Effector memory CD4-positive, alpha-beta T cell (primary cell): ENCODE data around the gene S100A4.
"Not testable (repeated sequence)": the region's sequence is repeated elsewhere in the genome, so short reads cannot be mapped to it uniquely, and the experiment has no call there.

Source experiments
- DNase-seq, 3 donors: peaks; one replicate each; pipeline ENCODE4 v3.0.0-alpha.2; 2020
- H3K27ac ChIP-seq: 2 replicates; pipeline ENCODE4 v1.7.0; 2013; ENCODE audit warnings: mild to moderate bottlenecking, low read length, moderate library complexity; ENCODE audit not compliant: insufficient read depth, poor library complexity, severe bottlenecking
- H3K27me3 ChIP-seq: replicated peaks from 2 replicates; pipeline ENCODE4 v1.7.0; 2013; ENCODE audit warnings: mild to moderate bottlenecking, low read length; ENCODE audit not compliant: insufficient read depth, control insufficient read depth, poor library complexity, severe bottlenecking
- H3K36me3 ChIP-seq: 2 replicates; pipeline ENCODE4 v1.7.0; 2013; ENCODE audit warnings: mild to moderate bottlenecking, low read length, moderate library complexity; ENCODE audit not compliant: control insufficient read depth, insufficient read depth
- H3K4me1 ChIP-seq: 2 replicates; pipeline ENCODE4 v1.7.0; 2013; ENCODE audit warnings: low read length, mild to moderate bottlenecking; ENCODE audit not compliant: control insufficient read depth, insufficient read depth, poor library complexity, severe bottlenecking
- H3K4me3 ChIP-seq: 2 replicates; pipeline ENCODE4 v1.7.0; 2013; ENCODE audit warnings: low read length, low read depth, mild to moderate bottlenecking; ENCODE audit not compliant: insufficient read depth, poor library complexity, severe bottlenecking
- H3K9me3 ChIP-seq: 2 replicates; pipeline ENCODE4 v1.7.0; 2013; ENCODE audit warnings: mild to moderate bottlenecking, low read length, moderate library complexity; ENCODE audit not compliant: control insufficient read depth
- total RNA-seq, 3 donors: gene quantifications; one replicate each; lab custom pipeline; 2026; lab: John Stamatoyannopoulos, UW

Gene S100A4
- total RNA-seq = 199 to 259 (median 252) reads per million in 3 donors

DNA sequence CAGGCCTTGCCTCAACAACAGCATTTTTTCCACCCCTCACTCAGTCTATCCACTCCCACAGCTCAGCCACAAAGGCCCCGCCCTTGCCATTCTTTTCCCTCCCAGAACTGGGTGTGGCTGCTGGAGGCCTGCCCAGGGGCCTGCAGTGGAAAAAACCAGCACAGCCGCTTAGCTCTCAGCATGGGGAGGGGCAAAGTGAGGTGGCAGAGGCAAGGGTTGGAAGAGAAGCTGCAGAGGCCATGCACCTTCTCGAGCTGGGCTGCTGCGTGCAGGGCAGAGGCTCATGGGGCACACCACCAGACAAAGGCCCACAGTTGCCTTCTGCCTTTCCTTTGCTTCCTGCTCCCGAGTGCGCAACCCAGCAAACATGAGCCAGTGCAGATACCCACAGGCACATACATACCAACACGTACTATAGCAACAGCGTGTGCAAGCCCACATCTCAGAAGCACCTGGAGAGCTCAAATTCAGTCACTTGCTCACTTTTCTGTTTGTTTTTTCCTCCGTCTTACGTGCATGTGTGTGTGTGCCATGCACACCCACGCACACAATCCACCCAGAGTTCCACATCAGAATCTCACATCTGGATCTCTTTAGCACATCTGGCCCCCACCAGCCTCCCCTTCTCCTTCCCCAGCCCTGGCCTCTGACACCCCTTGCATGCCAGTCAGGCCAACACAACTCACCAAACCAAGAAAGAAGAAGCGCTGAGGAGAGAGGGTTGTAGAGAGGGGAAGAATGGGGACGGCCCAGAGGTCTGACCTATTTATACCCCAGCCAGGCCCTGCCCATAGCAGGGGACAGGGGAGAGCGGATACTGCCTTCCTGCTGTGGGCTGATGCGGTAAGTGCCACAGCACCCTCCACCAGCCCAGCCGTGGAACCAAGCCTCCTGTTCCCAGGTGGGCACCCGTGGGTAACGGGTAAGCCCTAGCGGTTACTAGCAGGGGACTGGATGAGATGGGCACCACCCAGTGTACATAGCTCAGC, at the start of gene S100A4:
Gene S100A4, minus strand, starts transcription at position 740 of the 989 bp plus-strand sequence. CDS start 1,012 bp downstream, outside the sequence.
- H3K36me3 ChIP-seq = peaks cover 18% of the 10 kb centered on the region
- H3K4me3 ChIP-seq = peak within 1 kb of the TSS; percentile 61
- peak within 1 kb of the TSS; percentile 76 for H3K27ac ChIP-seq
- H3K9me3 ChIP-seq = no peaks in the 10 kb centered on the region
- peaks cover 53% of the 10 kb centered on the region for H3K4me1 ChIP-seq
- H3K27me3 ChIP-seq = no peaks in the 10 kb centered on the region
- peak; percentile 71 to 78 (median 75) for DNase-seq

GRCh38 chr1:153592748-153593147, 47.1 kb upstream of the S100A4 start:
- Histone ChIP-seq H3K4me1 (peaks cover 2% of the 10 kb centered on the region), H3K27ac (no peak overlapping the region), H3K4me3 (no peak overlapping the region), H3K27me3 (no peaks in the 10 kb centered on the region), H3K36me3 (no peaks in the 10 kb centered on the region), H3K9me3 (no peaks in the 10 kb centered on the region)
- DNase-seq = no peak

GRCh38 chr1:153588482-153588881, 42.9 kb upstream of the S100A4 start:
- Histone ChIP-seq H3K36me3 (no peaks in the 10 kb centered on the region), H3K4me1 (no peaks in the 10 kb centered on the region), H3K4me3 (no peak overlapping the region), H3K9me3 (no peaks in the 10 kb centered on the region), H3K27ac (no peak overlapping the region), H3K27me3 (no peaks in the 10 kb centered on the region)
- no peak for DNase-seq

DNA sequence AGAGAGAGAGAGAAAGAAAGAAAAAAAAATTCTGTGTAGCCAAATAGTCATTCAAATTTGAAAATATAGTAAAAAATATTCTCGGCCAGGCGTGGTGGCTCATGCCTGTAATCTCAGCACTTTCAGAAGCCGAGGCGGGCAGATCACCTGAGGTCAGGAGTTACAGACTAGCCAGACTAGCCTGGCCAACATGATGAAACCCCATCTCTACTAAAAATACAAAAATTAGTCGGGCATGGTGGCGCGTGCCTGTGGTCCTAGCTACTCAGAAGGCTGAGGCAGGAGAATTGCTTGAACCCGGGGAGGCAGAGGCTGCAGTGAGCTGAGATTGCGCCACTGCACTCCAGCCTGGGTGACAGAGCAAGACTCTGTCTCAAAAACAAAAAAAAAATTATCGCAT, 42.4 kb upstream of the S100A4 start:
- H3K36me3 ChIP-seq, DNase-seq, H3K9me3 ChIP-seq, H3K4me1 ChIP-seq, H3K27ac ChIP-seq, H3K27me3 ChIP-seq, H3K4me3 ChIP-seq: not testable (repeated sequence)

- no peaks in the 10 kb centered on the region for H3K9me3 ChIP-seq
- no peak for DNase-seq
- H3K4me1 ChIP-seq = no peaks in the 10 kb centered on the region
- no peaks in the 10 kb centered on the region for H3K36me3 ChIP-seq
- H3K27me3 ChIP-seq = no peaks in the 10 kb centered on the region
- no peak overlapping the region for H3K4me3 ChIP-seq
- no peak overlapping the region for H3K27ac ChIP-seq
Measured at GRCh38 chr1:153587314-153587713, 41.7 kb upstream of the S100A4 start.

- DNase-seq = no peak
- H3K36me3 ChIP-seq = no peaks in the 10 kb centered on the region
- no peak overlapping the region for H3K27ac ChIP-seq
- H3K4me1 ChIP-seq = no peaks in the 10 kb centered on the region
- H3K27me3 ChIP-seq = no peaks in the 10 kb centered on the region
- H3K9me3 ChIP-seq = no peaks in the 10 kb centered on the region
- H3K4me3 ChIP-seq = no peak overlapping the region
Measured at GRCh38 chr1:153586347-153586746, 40.7 kb upstream of the S100A4 start.

DNA sequence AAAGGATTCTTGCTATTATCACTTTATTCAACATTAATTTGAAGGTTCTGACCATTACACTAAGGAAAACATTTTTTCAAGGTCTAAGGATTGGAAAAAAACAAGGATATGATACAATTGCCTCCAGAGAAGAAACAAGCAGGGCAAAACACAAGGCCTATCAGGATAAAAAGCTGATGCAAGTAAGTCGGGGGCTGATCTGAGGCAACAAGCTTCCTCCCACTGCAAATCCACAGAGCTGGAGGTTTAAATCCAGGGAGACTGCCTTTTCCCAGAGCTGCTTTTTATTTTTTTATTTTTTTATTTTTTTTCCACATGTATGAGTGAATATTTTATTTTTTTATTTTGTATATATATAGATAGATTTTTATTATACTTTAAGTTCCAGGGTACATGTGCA, 39.4 kb upstream of the S100A4 start:
- H3K36me3 ChIP-seq = no peaks in the 10 kb centered on the region
- no peaks in the 10 kb centered on the region for H3K27me3 ChIP-seq
- DNase-seq = no peak
- H3K4me1 ChIP-seq = no peaks in the 10 kb centered on the region
- H3K4me3 ChIP-seq = no peak overlapping the region
- no peaks in the 10 kb centered on the region for H3K9me3 ChIP-seq
- H3K27ac ChIP-seq = no peak overlapping the region

- no peak overlapping the region for H3K4me3 ChIP-seq
- DNase-seq = no peak
- H3K9me3 ChIP-seq = no peaks in the 10 kb centered on the region
- no peak overlapping the region for H3K27ac ChIP-seq
- no peaks in the 10 kb centered on the region for H3K36me3 ChIP-seq
- no peaks in the 10 kb centered on the region for H3K4me1 ChIP-seq
- H3K27me3 ChIP-seq = no peaks in the 10 kb centered on the region
Measured at GRCh38 chr1:153583976-153584375, 38.4 kb upstream of the S100A4 start.

DNA sequence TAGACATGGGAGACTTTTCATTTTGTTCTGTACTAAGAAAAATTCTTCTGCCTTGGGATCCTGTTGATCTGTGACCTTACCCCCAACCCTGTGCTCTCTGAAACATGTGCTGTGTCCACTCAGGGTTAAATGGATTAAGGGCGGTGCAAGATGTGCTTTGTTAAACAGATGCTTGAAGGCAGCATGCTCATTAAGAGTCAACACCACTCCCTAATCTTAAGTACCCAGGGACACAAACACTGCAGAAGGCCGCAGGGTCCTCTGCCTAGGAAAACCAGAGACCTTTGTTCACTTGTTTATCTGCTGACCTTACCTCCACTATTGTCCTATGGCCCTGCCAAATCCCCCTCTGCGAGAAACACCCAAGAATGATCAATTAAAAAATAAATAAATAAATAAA, 37.9 kb upstream of the S100A4 start:
- not testable (repeated sequence) for H3K27ac ChIP-seq, H3K36me3 ChIP-seq, H3K4me1 ChIP-seq, DNase-seq, H3K9me3 ChIP-seq, H3K4me3 ChIP-seq, H3K27me3 ChIP-seq

- H3K4me1 ChIP-seq, H3K36me3 ChIP-seq, H3K27ac ChIP-seq, DNase-seq, H3K9me3 ChIP-seq, H3K27me3 ChIP-seq, H3K4me3 ChIP-seq: not testable (repeated sequence)
Measured at GRCh38 chr1:153582836-153583235, 37.2 kb upstream of the S100A4 start.
